ENCODE results near the gene SZRD1. TPM values are rescaled to one million over a fixed set of nuclear protein-coding genes. Genes with fewer than 3 reads are reported as not detected.
A peak's percentile ranks its signal among the peaks of the same experiment; 100 is the strongest.
"Not testable (repeated sequence)": the region's sequence is repeated elsewhere in the genome, so short reads cannot be mapped to it uniquely, and the experiment has no call there.

SZRD1 gene, protein sequence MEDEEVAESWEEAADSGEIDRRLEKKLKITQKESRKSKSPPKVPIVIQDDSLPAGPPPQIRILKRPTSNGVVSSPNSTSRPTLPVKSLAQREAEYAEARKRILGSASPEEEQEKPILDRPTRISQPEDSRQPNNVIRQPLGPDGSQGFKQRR
- 4.1 TPM for total RNA-seq

- DNase-seq (ENCODE audit: low spot score in 2 of 2) = peak; percentile 86 to 88
- peak; percentile 78 for FAIRE-seq
These were observed at the start of gene SZRD1 for GRCh38 chr1:16366722-16367257. SZRD1 (plus strand) TSS chr1:16367242; CDS start chr1:16367258, 16 bp downstream.

DNA sequence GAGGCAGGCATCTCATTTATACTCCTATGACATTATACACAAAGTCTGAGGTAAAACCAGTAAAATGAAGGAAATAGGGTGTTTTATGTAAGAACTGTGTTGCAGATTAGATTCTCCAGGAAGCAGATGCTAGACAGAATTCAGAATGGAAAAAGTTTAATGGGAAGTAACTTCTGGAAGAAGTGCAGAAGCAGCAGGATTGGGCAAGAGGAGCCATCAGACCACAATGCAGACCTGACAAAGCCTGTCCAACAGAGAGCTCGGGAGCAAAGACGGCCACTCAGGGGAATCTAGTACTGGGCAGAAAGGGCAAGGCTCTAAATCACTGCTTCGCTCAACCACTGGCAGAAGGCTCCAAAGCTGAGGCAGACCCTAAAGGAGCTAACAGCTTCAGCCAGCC lies 48.5 kb upstream of the SZRD1 start:
- DNase-seq (ENCODE audit: low spot score in 2 of 2) = no peak
- FAIRE-seq = no peak

- no peak for FAIRE-seq
- no peak for DNase-seq (ENCODE audit: low spot score in 2 of 2)
These were observed 45.7 kb upstream of the SZRD1 start for GRCh38 chr1:16321176-16321867.

GRCh38 chr1:16324456-16324890 lies 42.6 kb upstream of the SZRD1 start:
- FAIRE-seq (no peak), DNase-seq (ENCODE audit: low spot score in 2 of 2) (no peak)

- FAIRE-seq = no peak
- DNase-seq (ENCODE audit: low spot score in 2 of 2) = no peak
These were observed 40.1 kb upstream of the SZRD1 start for GRCh38 chr1:16326833-16327404.

DNA sequence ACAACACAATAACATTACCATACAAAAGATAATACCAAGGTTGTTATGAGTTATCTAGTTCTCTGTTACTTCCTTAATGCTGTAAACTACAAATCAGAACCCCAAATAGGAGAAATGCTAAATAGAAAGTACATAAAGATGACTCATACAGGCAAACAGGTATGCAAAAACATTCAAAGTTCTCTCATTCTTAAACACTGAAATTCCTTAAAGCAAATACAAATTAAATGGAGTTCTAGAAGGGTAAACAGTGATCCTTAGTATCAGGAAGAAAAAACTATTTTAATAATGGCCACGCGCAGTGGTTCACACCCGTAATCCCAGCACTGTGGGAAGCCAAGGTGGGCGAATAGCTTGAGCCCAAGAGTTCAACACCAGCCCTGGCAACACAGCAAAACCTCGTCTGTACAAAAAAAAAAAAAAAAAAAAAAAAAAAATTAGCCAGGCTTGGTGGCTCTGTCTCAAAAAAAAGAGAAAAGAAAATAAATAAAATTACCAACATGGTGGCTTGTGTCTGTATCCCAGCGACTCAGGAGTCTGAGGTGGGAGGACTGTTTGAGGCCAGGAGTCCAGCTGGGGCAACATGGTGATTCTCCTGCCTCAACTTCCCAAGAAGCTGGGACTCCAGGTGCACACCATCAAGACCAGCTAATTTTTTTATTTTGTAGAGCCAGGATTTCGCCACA lies 32.2 kb upstream of the SZRD1 start:
- DNase-seq (ENCODE audit: low spot score in 2 of 2) = no peak

GRCh38 chr1:16338961-16339360 lies 28.1 kb upstream of the SZRD1 start:
- no peak for FAIRE-seq
- no peak for DNase-seq (ENCODE audit: low spot score in 2 of 2)

More for the DNA sequence above, 32.2 kb upstream of the SZRD1 start:
- no peak for FAIRE-seq

- FAIRE-seq (no peak), DNase-seq (ENCODE audit: low spot score in 2 of 2) (no peak)
These were observed 26.4 kb upstream of the SZRD1 start for GRCh38 chr1:16340673-16341072.

DNA sequence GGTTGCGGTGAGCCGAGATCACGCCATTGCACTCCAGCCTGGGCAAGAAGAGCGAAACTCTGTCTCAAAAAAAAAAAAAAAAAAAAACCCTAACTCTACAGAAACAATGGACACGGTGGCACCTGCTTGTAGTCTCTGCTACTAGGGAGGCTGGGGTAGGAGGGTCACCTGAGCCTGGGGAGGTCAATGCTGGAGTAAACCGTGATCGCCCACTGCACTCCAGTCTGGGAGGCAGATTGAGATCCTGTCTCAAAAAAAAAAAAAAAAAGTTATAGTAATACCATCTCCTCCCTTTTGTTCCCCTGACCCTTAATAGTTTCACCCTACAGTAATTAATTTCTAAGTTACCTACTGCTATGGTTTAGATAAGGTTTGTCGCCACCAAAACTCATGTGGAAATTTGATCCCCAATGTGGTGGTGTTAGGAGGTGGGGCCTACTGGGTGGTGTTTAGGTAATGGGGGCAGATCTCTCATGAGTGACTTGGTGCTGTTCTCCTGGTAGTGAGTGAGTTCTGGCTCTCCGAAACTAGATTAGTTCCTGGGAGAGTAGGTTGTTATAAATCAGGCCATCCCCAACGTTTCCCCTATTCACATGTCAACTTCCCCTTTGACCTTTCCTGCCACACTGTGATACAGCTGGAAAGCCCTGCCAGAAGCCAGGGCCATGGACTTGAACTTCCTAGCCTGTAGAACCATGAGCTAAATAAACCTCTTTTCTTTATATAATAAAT lies 24.5 kb upstream of the SZRD1 start:
- DNase-seq (ENCODE audit: low spot score in 2 of 2) = no peak

DNA sequence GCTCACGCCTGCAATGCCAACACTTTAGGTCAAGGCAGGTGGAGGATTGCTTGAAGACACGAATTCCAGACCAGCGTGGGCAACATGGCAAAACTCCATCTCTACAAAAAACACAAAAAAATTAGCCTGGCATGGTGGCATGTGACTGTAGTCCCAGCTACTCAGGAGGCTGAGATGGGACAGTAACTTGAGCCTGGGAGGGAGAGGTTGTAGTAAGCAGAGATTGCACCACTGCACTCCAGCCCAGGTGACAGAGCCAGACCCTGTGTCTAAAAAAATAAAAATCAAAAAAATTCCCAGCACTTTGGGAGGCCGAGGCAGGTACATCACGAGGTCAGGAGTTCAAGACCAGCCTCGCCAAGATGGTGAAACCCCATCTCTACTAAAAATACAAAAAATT lies 23.8 kb upstream of the SZRD1 start:
- FAIRE-seq; DNase-seq (ENCODE audit: low spot score in 2 of 2): not testable (repeated sequence)

More for the DNA sequence above, 24.5 kb upstream of the SZRD1 start:
- FAIRE-seq = no peak

DNA sequence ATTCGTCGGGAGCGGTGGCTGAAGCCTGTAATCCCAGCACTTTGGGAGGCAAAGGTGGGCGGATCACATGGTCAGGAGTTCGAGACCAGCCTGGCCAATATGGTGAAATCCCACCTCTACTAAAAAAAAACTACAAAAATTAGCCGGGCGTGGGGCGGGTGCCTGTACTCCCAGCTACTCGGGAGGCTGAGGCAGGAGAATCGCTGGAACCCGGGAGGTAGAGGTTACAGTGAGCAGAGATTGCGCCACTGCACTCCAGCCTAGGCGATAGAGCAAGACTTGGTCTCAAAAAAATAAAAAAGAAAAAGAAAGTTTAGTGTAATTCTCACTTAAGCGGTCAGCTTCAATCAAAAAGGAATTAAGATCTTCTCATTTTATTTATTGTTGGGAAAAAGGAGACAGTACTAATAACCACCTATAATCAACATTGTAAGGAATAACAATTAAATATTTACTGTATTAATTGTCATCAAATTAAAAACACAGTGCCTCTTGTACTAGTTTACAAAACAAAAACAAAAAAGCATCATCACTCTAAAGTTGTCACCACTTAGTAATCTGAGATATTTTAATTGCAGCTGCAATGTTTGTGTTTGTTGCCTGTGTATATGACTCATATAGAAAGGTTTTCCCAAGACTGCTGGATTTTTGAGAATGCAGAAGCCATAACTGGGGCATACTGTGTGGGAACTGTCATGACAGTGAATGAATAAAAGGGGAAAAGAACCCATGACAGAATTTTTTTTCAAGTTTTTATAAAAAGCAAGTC lies 18.4 kb upstream of the SZRD1 start:
- no peak for FAIRE-seq
- no peak for DNase-seq (ENCODE audit: low spot score in 2 of 2)

DNA sequence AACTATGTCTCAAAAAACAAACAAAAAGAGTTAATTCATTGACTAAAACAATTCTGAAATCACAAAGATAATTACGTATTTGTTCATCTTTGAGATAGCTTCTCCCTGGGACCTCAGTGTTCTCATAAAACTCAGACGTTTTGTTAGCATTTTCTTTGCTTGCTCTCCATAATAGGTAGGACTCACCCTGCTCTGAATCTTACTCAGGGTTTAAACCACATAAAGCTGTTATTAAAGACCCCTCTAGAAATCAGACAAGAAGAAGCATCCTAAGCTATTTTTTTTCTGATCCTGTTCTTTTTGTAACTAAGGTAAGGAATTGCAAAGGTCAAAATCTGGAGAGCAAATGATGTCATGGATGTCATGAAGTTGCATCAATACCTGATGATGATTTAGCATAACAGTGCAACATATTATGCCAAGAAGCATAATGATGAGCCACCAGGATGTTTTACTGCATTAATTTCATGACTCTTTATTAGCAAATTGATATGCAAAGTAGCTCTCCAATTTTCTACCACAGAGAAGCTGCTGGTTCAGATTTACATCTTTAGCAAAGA lies 17.1 kb upstream of the SZRD1 start:
- no peak for DNase-seq (ENCODE audit: low spot score in 2 of 2)
- FAIRE-seq = no peak

GRCh38 chr1:16351456-16351993 lies 15.5 kb upstream of the SZRD1 start:
- FAIRE-seq (no peak), DNase-seq (ENCODE audit: low spot score in 2 of 2) (peak in 1 of 2 donors; percentile 33)

GRCh38 chr1:16351994-16352841 lies 14.8 kb upstream of the SZRD1 start, which contains the start of gene FBXO42:
FBXO42 (minus strand) TSS chr1:16352480; CDS start chr1:16315418, 37,062 bp downstream.
- peak; percentile 86 to 87 for DNase-seq (ENCODE audit: low spot score in 2 of 2)
- no peak for FAIRE-seq

- no peak for DNase-seq (ENCODE audit: low spot score in 2 of 2)
- FAIRE-seq = no peak
These were observed 14.1 kb upstream of the SZRD1 start for GRCh38 chr1:16352842-16353535.

DNA sequence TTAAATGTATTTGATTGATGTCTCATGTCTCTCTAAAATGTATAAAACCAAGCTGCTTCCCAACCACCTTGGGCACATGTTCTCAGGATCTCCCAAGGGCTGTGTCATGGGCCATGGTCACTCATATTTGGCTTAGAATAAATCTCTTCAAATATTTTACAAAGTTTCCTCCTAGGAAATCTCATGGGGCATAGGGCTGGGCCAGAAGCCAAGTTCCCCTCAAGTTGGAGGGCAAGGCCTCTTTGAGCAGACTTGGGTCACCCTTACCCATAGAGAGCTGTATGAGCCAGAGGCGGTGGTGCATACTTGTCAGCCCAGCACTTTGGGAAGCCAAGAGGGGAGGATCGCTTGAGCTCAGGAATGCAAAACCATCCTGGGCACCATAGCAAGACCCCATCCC lies 12.4 kb upstream of the SZRD1 start:
- FAIRE-seq = no peak
- no peak for DNase-seq (ENCODE audit: low spot score in 2 of 2)

DNA sequence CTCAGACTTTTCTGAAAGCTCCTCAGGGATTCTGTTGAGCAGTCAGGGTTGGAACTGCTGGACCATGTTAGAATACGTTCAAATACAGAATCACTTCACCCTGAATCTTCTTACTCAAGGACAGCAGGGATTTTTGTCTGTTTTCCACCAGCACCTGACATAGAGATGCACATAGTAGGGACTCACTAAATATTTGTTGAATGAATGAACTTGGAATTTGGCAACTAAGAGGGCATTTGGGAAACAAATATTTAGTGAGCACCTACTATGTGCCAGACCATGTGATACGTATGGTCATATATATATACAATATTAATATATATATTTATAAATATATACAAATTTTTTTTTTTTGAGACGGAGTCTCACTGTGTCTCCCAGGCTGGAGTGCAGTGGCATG lies 10.2 kb upstream of the SZRD1 start:
- no peak for FAIRE-seq
- DNase-seq (ENCODE audit: low spot score in 2 of 2) = no peak

All from frontal cortex (tissue), 4 donors.